HG03457 (cell line): ENCODE measurements around the gene FOXN1.
A peak's percentile ranks its signal among the peaks of the same experiment; 100 is the strongest.

Experiments used
- ATAC-seq: cut with Tn5 transposase; IDR thresholded peaks from one replicate; pipeline ENCODE4 v1.9.1; 2021; ENCODE audit warnings: moderate number of reproducible peaks; ENCODE audit not compliant: unreplicated experiment

FOXN1 gene

GRCh38 chr17:28544402-28545140 lies 38.4 kb downstream of the FOXN1 start:
- no peak for ATAC-seq

DNA sequence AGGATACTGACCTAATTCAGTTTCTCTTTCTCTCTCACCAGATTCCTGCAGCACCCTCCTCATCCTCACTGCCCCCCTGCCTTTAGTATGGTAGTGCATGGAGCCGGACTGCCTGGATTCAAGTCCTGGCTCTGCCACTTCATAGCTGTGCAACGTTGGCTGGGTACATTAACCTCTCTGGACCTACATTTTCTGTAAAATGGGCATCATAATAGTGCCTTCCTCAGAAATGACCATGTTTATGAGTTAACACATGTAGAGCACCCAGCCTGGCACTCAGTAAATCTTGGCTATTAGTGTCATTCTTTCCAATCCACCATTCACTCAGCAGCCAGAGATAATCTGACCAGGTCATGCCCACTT lies 39.0 kb downstream of the FOXN1 start:
- no peak for ATAC-seq

- ATAC-seq: no peak
These were observed 39.8 kb downstream of the FOXN1 start for GRCh38 chr17:28545787-28546415.

GRCh38 chr17:28547096-28547622 lies 41.0 kb downstream of the FOXN1 start:
- ATAC-seq: no peak

GRCh38 chr17:28547623-28548416 lies 41.7 kb downstream of the FOXN1 start:
- ATAC-seq: no peak

DNA sequence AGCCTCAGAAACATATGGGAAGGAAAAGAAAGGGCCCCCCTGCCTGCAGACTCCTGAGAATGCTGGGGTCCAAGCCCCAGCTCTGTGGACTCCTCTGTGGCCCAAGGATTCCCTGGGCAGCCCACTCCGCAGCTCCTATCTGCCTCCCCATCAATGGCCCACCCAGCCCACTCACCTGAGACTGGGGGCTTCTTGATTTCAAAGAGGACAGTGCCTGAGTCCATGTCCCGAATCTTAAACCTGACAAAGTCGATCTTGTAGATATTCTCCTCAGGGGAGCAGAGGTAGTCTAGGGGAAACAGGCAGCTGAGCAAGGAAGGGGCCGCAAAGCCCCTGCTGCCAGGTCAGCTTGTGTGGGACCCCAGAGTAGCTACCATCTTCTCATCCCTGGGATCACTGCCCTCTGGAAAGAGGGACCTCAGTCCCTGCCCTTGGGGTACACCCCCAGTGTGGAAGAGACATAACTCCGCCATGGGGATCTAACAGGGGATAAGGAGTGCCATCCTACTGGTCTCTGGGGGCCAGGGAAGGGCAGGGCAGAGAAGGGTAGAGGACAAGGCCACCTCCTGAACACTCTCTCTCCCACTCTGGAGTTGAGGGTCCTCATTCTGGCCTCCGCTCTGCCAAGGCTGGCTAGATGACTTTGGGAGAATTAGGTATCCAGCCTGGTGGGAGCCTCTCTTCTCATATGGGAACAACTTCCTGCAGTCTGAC lies 42.4 kb downstream of the FOXN1 start:
- no peak for ATAC-seq

DNA sequence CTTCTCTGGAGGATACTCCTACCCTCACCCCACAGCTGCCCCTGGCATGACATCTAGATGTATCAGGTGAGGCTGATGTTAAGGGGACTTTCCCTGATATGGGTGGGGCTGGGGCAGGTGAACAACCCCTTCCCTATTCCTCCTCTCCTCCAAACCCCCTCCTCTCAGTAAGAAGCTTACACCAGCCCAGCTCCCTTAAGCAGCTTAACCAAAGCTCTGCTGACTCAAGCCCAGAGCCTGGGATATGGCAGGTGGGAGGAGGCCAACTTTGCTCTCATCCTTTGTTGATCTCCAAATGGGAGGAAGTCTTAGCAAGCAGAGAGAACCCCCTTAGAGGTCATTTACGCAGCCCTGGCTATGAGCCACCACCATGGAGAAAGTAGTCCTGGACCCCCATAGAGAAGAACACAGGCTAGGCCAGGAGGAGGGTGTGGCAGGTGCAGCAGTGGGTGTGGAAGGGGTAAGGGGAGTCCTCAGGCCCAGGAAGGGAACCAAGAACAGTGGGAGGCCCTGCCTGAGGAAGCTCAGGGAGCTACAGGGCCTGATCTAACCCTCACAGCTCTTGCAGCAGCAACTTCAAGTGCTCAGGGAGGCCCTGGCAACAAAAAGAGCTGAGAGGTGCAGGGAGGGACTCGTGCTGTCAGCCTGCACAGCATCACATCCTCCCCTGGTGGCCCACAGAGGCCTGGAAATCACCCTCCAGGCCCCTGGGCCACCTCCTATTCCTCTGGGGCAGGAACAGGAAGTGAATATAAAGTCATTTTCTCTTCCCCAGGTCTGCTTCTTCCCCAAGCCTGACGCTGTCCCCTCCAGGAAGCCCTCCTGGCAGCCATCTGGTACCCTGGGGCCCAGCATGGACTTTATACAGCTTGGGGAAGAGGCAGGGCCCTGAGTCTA lies 43.3 kb downstream of the FOXN1 start:
- no peak for ATAC-seq

- no peak for ATAC-seq
These were observed 44.7 kb downstream of the FOXN1 start for GRCh38 chr17:28550858-28551257.

DNA sequence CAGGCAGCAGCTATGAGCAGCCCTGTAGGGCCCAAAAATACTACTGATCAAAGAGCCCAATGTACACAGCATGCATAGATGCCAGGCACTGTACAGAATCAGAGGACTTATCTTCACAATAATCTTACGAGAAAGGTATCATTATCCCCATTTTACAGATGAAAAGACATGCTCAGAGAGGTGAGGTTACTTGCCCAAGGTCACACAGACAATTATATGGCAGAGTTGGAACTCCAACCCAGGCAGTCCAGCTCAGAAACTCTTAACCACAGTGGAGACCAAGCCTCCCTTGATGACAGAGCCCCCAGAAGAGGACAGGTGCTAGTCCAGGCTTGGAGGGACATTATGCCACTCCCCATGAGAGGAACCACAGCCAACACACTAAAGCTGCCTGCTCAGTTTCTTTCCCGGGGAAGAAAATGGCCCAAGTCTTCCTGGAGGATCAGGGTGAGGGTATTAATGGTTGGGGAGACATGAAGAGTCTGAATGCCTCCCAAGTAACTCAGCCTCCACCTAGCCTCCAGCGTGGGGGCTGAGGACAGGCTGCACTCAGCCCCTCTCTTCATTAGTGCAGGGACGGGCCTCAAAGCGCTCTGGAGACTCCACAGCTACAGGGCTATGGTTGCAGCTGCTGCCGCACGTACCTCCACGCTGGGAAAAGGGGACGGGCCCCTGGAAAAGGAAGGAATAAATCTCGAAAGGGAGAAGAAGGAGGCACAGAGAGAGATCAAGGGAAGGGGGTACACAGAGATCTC lies 45.5 kb downstream of the FOXN1 start:
- ATAC-seq: no peak

GRCh38 chr17:28552176-28552999 lies 46.2 kb downstream of the FOXN1 start, which contains the start of gene UNC119:
Gene UNC119, minus strand, starts transcription at chr17:28552624. Its CDS starts 67 bp downstream, at chr17:28552557.
- ATAC-seq: peak; percentile 47

GRCh38 chr17:28553000-28553505 lies 46.9 kb downstream of the FOXN1 start:
- ATAC-seq: no peak

- ATAC-seq: no peak
These were observed 48.4 kb downstream of the FOXN1 start for GRCh38 chr17:28554565-28554964.

- ATAC-seq: no peak
These were observed 48.9 kb downstream of the FOXN1 start for GRCh38 chr17:28555022-28555421.

DNA sequence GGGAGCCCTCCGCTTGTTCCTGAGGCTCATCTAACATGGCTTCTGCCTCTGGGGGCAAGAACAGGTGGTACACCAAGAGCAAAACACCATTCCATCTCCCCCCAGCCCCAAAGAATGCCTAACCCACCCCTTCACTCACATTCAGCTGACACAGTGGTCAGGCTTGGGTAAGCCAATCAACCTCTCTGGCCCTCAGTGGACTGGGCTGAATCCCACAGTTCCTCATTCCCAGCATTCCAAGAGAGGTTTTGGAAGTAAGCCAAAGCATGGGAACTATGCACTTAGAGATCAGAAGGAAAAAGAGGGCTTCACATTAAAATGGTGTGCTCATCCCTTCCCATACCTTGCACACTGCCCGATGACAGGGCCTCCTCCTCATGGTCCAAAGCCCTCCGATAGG lies 57.3 kb downstream of the FOXN1 start:
- ATAC-seq: no peak

DNA sequence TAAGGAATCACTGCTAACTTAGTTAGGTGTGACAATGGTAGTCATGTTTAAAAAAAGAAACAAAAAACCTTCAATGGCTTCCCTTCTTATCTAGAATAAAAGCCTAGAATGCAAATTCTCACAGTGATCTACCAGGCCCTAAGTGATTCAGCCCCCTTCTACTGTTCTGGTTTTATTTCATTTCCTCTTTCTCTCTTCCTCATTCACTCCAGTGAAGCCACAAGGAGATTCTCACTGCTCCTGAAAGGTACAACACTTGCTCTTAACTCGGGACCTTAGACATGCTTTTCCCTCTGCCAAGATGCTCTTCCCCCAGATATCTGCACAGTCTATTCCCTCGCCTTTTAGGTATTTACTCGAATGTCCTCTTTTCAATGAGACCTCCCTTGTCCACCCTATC lies 61.5 kb downstream of the FOXN1 start:
- ATAC-seq: no peak

DNA sequence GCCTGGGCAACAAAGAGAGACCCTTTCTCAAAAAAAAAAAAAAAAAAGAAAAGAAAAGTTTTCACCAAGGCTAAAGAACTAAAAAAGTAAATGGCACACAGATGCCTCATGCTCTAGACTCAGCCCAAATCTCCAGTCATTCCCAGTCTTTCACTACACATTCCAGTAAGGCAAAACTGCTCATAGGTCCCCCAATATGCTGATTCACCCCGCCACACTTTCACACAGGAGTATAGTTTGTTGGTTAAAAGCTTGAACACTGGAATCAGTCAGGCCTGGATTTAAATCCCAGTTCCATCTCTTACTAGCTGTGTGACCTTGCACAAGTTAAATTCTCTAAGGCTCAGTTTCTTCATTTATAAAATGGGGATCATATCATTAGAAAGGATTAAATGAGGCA lies 63.3 kb downstream of the FOXN1 start:
- no peak for ATAC-seq

DNA sequence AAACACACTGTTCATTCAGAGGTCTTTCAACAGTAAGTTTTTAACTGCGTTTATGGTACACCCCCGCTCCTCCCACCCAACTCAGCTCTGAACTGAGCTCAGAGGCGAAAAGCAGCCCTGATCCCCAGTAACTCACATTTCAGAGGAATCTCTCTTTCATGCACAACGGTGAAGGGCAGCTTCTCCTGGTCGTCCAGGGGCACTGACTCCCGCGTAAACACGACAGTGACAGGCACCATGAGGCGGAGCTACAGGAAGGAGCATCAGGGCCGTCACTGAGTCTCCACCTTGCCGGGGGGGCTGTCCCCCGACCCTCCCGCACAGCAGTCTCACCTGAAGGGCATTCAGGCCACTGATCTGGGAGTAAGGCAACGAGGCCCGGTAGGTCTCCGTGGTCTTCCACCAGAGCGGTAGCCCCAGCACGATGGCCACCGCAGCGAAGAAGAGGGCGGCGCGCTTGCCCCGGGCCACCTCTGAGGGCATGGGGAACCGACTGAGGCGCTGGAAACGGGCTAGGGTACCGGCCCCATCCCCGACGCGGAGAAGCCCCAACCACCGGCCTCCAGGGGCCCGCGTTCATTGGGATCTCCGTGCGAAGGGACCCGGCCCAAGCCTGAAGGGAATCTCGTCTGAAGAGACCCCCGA lies 64.7 kb downstream of the FOXN1 start:
- ATAC-seq: no peak
